Fibroblast of lung (primary cell): ENCODE data around the gene POP5.

ENCODE experiments used
- EZH2 ChIP-seq: IDR thresholded peaks from 2 replicates; pipeline ENCODE4 v1.5.1; 2012; ENCODE audit warnings: low read length, control low read depth, mild to moderate bottlenecking; ENCODE audit errors: missing control alignments
- TF ChIP-seq, protein P1 (sequence below), 2 donors: IDR thresholded peaks in 1 of 2; conservative IDR thresholded peaks in 1 of 2; 1 replicate in 1 of 2; 2 replicates in 1 of 2; pipeline ENCODE4 v1.5.1; 2011 to 2012; ENCODE audit warnings: low read length in 2 of 2, control low read depth in 1 of 2, inconsistent platforms in 1 of 2, low read depth in 1 of 2, mild to moderate bottlenecking in 1 of 2

DNA sequence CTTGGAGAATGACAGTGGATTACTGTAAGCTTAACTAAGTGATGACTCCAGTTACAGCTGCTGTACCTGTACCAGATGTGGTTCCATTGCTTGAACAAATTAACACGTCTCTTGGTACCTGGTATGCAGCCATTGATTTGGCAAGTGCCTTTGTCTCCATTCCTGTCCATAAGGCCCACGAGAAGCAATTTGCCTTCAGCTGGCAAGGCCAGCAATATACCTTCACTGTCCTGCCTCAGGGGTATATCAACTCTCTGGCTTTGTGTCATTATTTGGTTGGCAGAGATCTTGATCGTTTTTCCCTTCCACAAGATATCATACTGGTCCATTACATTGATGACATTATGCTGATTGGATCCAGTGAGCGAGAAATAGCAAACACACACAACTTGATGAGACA lies 29.4 kb upstream of the POP5 start:
- TF ChIP-seq, protein P1, sequence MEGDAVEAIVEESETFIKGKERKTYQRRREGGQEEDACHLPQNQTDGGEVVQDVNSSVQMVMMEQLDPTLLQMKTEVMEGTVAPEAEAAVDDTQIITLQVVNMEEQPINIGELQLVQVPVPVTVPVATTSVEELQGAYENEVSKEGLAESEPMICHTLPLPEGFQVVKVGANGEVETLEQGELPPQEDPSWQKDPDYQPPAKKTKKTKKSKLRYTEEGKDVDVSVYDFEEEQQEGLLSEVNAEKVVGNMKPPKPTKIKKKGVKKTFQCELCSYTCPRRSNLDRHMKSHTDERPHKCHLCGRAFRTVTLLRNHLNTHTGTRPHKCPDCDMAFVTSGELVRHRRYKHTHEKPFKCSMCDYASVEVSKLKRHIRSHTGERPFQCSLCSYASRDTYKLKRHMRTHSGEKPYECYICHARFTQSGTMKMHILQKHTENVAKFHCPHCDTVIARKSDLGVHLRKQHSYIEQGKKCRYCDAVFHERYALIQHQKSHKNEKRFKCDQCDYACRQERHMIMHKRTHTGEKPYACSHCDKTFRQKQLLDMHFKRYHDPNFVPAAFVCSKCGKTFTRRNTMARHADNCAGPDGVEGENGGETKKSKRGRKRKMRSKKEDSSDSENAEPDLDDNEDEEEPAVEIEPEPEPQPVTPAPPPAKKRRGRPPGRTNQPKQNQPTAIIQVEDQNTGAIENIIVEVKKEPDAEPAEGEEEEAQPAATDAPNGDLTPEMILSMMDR (conservative IDR thresholded peaks at IDR 0.05 in 1 of 2, IDR thresholded peaks at IDR 0.05 in 1 of 2; ENCODE audit: low read depth in 1 of 2, low read length in 2 of 2): no peak
- no peak for TF ChIP-seq EZH2
